Activated CD4-positive, alpha-beta memory T cell treated with anti-CD3 and anti-CD28 coated beads for 36 hours (primary cell): ENCODE measurements around the gene HTR3B. TPM values are rescaled to one million over a fixed set of nuclear protein-coding genes. Genes with fewer than 3 reads are reported as not detected.

Source experiments
- CTCF ChIA-PET: fragments of 350-600 bp; sonication (Branson Sonifier 250); formaldehyde crosslinking; loops from one replicate; lab custom pipeline; 2021; ENCODE audit warnings: antibody characterized with exemption, inconsistent platforms; lab: Charles Lee
- POLR2A ChIA-PET: fragments of 350-600 bp; sonication (Branson Sonifier 250); formaldehyde crosslinking; loops from one replicate; lab custom pipeline; 2021; ENCODE audit warnings: antibody characterized with exemption; lab: Charles Lee
- DNase-seq: peaks from one replicate; pipeline ENCODE4 v3.0.0-alpha.2; 2020
- H3K27ac Mint-ChIP-seq: one replicate; pipeline ENCODE4 v1.8.0; 2021; ENCODE audit warnings: mixed read lengths
- H3K27me3 Mint-ChIP-seq: one replicate; pipeline ENCODE4 v1.8.0; 2021; ENCODE audit warnings: mixed read lengths
- H3K36me3 Mint-ChIP-seq: one replicate; pipeline ENCODE4 v1.8.0; 2021; ENCODE audit warnings: mixed read lengths
- H3K4me1 Mint-ChIP-seq: one replicate; pipeline ENCODE4 v1.8.0; 2021; ENCODE audit warnings: low read depth, mixed read lengths
- H3K4me3 Mint-ChIP-seq: one replicate; pipeline ENCODE4 v1.8.0; 2021; ENCODE audit warnings: mild to moderate bottlenecking, mixed read lengths
- H3K9me3 Mint-ChIP-seq: one replicate; pipeline ENCODE4 v1.8.0; 2021; ENCODE audit warnings: mixed read lengths
- intact Hi-C: fragments of 100-400 bp; cut with micrococcal nuclease; formaldehyde crosslinking; loops from one replicate; pipeline ENCODE4 v1.15.1; 2023
- total RNA-seq, 2 experiments: library from RNA; stranded (reverse); gene quantifications; one replicate each; pipeline ENCODE4 v1.2.3, GENCODE V29; 2021

HTR3B gene
- total RNA-seq, 2 experiments from 2014 or later, result not detected

- H3K9me3 Mint-ChIP-seq, result no peaks in the 10 kb centered on the region
- H3K27me3 Mint-ChIP-seq, result peaks cover 16% of the 10 kb centered on the region
- no peak overlapping the region for H3K4me3 Mint-ChIP-seq
- no peaks in the 10 kb centered on the region for H3K36me3 Mint-ChIP-seq
- no peak overlapping the region for H3K27ac Mint-ChIP-seq
- no peaks in the 10 kb centered on the region for H3K4me1 Mint-ChIP-seq
- no peak for DNase-seq
- intact Hi-C loops, result no loop called here
- CTCF ChIA-PET, result no interaction called here
- POLR2A ChIA-PET, result no interaction called here
Observed at GRCh38 chr11:113982306-113982705, 77.7 kb downstream of the HTR3B start.

- H3K27ac Mint-ChIP-seq, result no peak overlapping the region
- intact Hi-C loops, result no loop called here
- H3K27me3 Mint-ChIP-seq, result peaks cover 14% of the 10 kb centered on the region
- no peaks in the 10 kb centered on the region for H3K9me3 Mint-ChIP-seq
- H3K4me3 Mint-ChIP-seq, result no peak overlapping the region
- no peaks in the 10 kb centered on the region for H3K4me1 Mint-ChIP-seq
- ChIA-PET CTCF (interaction anchor here (0.7 kb wide), 1 partner anchor 179 kb away, joined by 4 read pairs; no protein-coding TSS in a partner anchor), POLR2A (no interaction called here)
- no peaks in the 10 kb centered on the region for H3K36me3 Mint-ChIP-seq
- no peak for DNase-seq
Observed at GRCh38 chr11:113984781-113985180, 80.2 kb downstream of the HTR3B start.

- peaks cover 14% of the 10 kb centered on the region for H3K27me3 Mint-ChIP-seq
- no peaks in the 10 kb centered on the region for H3K9me3 Mint-ChIP-seq
- ChIA-PET POLR2A (no interaction called here), CTCF (interaction anchor here (1.2 kb wide), 1 partner anchor 275 kb away, joined by 6 read pairs; no protein-coding TSS in a partner anchor)
- H3K27ac Mint-ChIP-seq, result no peak overlapping the region
- no peaks in the 10 kb centered on the region for H3K4me1 Mint-ChIP-seq
- no peak for DNase-seq
- no peaks in the 10 kb centered on the region for H3K36me3 Mint-ChIP-seq
- no peak overlapping the region for H3K4me3 Mint-ChIP-seq
- intact Hi-C loops, result no loop called here
Observed at GRCh38 chr11:113985906-113986305, 81.3 kb downstream of the HTR3B start.

GRCh38 chr11:113986351-113987140 is 82.0 kb downstream of the HTR3B start:
- no peaks in the 10 kb centered on the region for H3K9me3 Mint-ChIP-seq
- H3K36me3 Mint-ChIP-seq, result no peaks in the 10 kb centered on the region
- POLR2A ChIA-PET, result no interaction called here
- intact Hi-C loops, result no loop called here
- CTCF ChIA-PET, result interaction anchor here (1.2 to 2.0 kb wide), 2 partner anchors 275 kb away, joined by 6 to 8 read pairs; no protein-coding TSS in a partner anchor
- H3K4me3 Mint-ChIP-seq, result no peak overlapping the region
- H3K27ac Mint-ChIP-seq, result no peak overlapping the region
- no peak for DNase-seq
- H3K27me3 Mint-ChIP-seq, result peaks cover 18% of the 10 kb centered on the region
- no peaks in the 10 kb centered on the region for H3K4me1 Mint-ChIP-seq

- CTCF ChIA-PET, result interaction anchor here (0.7 to 7.0 kb wide), 2 partner anchors 272 to 374 kb away, joined by 3 to 228 read pairs; no protein-coding TSS in a partner anchor
- Mint-ChIP-seq H3K4me1 (no peaks in the 10 kb centered on the region), H3K36me3 (no peaks in the 10 kb centered on the region), H3K27ac (no peak overlapping the region), H3K27me3 (peaks cover 29% of the 10 kb centered on the region), H3K9me3 (no peaks in the 10 kb centered on the region), H3K4me3 (no peak overlapping the region)
- POLR2A ChIA-PET, result no interaction called here
- intact Hi-C loops, result no loop called here
- no peak for DNase-seq
Observed at GRCh38 chr11:113989381-113989780, 84.8 kb downstream of the HTR3B start.

- no peaks in the 10 kb centered on the region for H3K9me3 Mint-ChIP-seq
- no peaks in the 10 kb centered on the region for H3K36me3 Mint-ChIP-seq
- H3K4me3 Mint-ChIP-seq, result no peak overlapping the region
- no peak for DNase-seq
- POLR2A ChIA-PET, result no interaction called here
- CTCF ChIA-PET, result interaction anchor here (0.7 to 7.0 kb wide), 2 partner anchors 272 to 374 kb away, joined by 3 to 228 read pairs; no protein-coding TSS in a partner anchor
- no peaks in the 10 kb centered on the region for H3K4me1 Mint-ChIP-seq
- H3K27me3 Mint-ChIP-seq, result peaks cover 27% of the 10 kb centered on the region
- intact Hi-C loops, result no loop called here
- H3K27ac Mint-ChIP-seq, result no peak overlapping the region
Observed at GRCh38 chr11:113989916-113990315, 85.3 kb downstream of the HTR3B start.

GRCh38 chr11:113991170-113991569 is 86.6 kb downstream of the HTR3B start:
- intact Hi-C loops, result no loop called here
- ChIA-PET POLR2A (no interaction called here), CTCF (interaction anchor here (7.0 kb wide), 1 partner anchor 271 kb away, joined by 228 read pairs; no protein-coding TSS in a partner anchor)

GRCh38 chr11:113991718-113992458 is 87.3 kb downstream of the HTR3B start:
- DNase-seq, result no peak
- no peak overlapping the region for H3K4me3 Mint-ChIP-seq
- peaks cover 21% of the 10 kb centered on the region for H3K27me3 Mint-ChIP-seq
- H3K36me3 Mint-ChIP-seq, result no peaks in the 10 kb centered on the region
- H3K9me3 Mint-ChIP-seq, result no peaks in the 10 kb centered on the region
- H3K27ac Mint-ChIP-seq, result no peak overlapping the region
- POLR2A ChIA-PET, result no interaction called here
- H3K4me1 Mint-ChIP-seq, result no peaks in the 10 kb centered on the region
- CTCF ChIA-PET, result interaction anchor here (1.3 to 7.0 kb wide), 2 partner anchors 191 to 270 kb away, joined by 4 to 228 read pairs; no protein-coding TSS in a partner anchor
- intact Hi-C loops, result no loop called here

More at GRCh38 chr11:113991170-113991569, 86.6 kb downstream of the HTR3B start:
- no peaks in the 10 kb centered on the region for H3K9me3 Mint-ChIP-seq
- H3K4me3 Mint-ChIP-seq, result no peak overlapping the region
- no peak overlapping the region for H3K27ac Mint-ChIP-seq
- peaks cover 21% of the 10 kb centered on the region for H3K27me3 Mint-ChIP-seq
- DNase-seq, result peak; percentile 23
- no peaks in the 10 kb centered on the region for H3K36me3 Mint-ChIP-seq
- H3K4me1 Mint-ChIP-seq, result no peaks in the 10 kb centered on the region

- ChIA-PET POLR2A (no interaction called here), CTCF (interaction anchor here (1.3 to 7.0 kb wide), 3 partner anchors 43 to 269 kb away, joined by 4 to 228 read pairs (median 17); no protein-coding TSS in a partner anchor)
- DNase-seq, result no peak
- H3K9me3 Mint-ChIP-seq, result no peaks in the 10 kb centered on the region
- intact Hi-C loops, result no loop called here
- H3K4me1 Mint-ChIP-seq, result no peaks in the 10 kb centered on the region
- H3K36me3 Mint-ChIP-seq, result no peaks in the 10 kb centered on the region
- H3K4me3 Mint-ChIP-seq, result no peak overlapping the region
- H3K27me3 Mint-ChIP-seq, result peaks cover 21% of the 10 kb centered on the region
- no peak overlapping the region for H3K27ac Mint-ChIP-seq
Observed at GRCh38 chr11:113992459-113993110, 88.0 kb downstream of the HTR3B start.

GRCh38 chr11:113994077-113994954 is 89.7 kb downstream of the HTR3B start:
- DNase-seq, result peak; percentile 34
- POLR2A ChIA-PET, result no interaction called here
- Mint-ChIP-seq H3K27ac (no peak overlapping the region), H3K4me1 (no peaks in the 10 kb centered on the region), H3K4me3 (no peak overlapping the region), H3K9me3 (no peaks in the 10 kb centered on the region), H3K36me3 (no peaks in the 10 kb centered on the region), H3K27me3 (peaks cover 21% of the 10 kb centered on the region)
- CTCF ChIA-PET, result interaction anchor here (0.5 to 7.0 kb wide), 14 partner anchors 14 to 288 kb away, joined by 3 to 228 read pairs (median 3); no protein-coding TSS in a partner anchor
- intact Hi-C loops, result loop anchor here (1.0 to 2.0 kb wide), 2 partner anchors 98 to 267 kb away; no protein-coding TSS in a partner anchor
